ENCODE measurements around the gene LAIR2.
A peak's percentile ranks its signal among the peaks of the same experiment; 100 is the strongest.

Gene LAIR2

DNA sequence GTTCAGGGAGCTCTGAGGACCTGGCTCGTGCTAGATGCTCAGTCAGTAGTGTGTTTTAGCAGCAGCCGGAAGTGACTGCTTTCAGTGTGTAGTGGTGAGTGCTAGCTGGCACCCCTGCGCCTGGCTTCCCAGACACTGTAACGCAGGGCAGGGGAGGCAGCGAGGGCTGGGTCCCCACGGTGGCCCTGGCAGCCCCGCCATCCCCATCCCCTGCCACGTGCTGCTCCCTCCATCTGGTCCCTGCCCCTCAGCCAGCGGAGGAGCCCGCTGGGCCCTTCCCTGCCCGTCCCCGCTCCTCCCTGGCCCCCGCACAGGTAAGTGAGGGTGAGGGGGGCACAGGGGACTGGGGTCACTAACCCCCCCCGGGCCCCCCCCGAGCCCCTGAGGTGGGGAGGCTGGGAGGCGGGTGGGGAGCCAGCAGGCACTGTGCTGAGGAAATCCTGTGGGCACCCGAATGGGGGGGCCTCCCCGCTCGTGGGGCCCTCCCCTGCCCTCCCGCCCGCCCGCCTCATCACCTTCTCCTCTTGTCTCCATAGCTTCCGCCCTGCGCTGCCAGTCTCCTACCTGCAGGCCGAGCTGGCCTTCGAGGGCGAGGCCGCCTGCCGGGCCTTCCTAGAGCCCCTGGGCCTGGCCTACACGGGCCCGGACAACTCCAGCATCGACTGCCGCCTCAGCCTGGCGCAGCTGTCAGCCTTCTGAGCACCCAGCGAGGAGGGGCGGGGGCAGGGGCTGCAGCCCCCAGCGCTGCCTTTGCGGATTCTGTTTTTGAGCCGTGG, 42.2 kb upstream of the LAIR2 start:
- Histone ChIP-seq H3K4me3 (ENCODE audit: low read depth, low read length) (no peak overlapping the region), H3K27ac (no peak overlapping the region), H3K36me3 (replicated peaks) (peaks cover 65% of the 10 kb centered on the region), H3K27me3 (replicated peaks) (no peaks in the 10 kb centered on the region)
- no peak for DNase-seq
- in situ Hi-C loops (cut with HindIII; ENCODE audit: low pct_ligation_motif_present, low sequenced_read_pairs) = no loop called here
- TF ChIP-seq, protein P1, sequence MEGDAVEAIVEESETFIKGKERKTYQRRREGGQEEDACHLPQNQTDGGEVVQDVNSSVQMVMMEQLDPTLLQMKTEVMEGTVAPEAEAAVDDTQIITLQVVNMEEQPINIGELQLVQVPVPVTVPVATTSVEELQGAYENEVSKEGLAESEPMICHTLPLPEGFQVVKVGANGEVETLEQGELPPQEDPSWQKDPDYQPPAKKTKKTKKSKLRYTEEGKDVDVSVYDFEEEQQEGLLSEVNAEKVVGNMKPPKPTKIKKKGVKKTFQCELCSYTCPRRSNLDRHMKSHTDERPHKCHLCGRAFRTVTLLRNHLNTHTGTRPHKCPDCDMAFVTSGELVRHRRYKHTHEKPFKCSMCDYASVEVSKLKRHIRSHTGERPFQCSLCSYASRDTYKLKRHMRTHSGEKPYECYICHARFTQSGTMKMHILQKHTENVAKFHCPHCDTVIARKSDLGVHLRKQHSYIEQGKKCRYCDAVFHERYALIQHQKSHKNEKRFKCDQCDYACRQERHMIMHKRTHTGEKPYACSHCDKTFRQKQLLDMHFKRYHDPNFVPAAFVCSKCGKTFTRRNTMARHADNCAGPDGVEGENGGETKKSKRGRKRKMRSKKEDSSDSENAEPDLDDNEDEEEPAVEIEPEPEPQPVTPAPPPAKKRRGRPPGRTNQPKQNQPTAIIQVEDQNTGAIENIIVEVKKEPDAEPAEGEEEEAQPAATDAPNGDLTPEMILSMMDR (IDR thresholded peaks at IDR 0.05; ENCODE audit: low read depth, low read length, missing control alignments) = no peak

DNA sequence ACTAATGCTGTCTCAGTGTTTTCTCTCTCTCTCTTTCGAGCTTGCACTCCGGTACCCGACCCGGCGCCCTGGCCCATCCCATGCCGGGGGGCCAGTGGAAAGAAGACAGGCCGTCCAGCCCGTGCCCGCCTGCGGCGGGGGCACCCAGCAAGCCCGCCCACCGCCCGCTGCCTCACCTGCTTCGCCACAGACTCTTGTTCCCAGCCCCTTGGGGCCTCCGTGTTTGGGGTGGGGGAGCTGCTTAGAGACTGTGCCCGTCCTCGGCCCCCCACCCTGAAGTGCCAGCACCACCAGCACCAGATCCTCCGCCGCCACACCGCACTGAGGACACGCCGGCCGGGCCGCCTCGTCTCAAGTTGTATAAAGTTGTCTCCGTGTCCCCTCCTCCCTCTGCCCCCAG, 41.4 kb upstream of the LAIR2 start:
- Histone ChIP-seq H3K27ac (no peak overlapping the region), H3K36me3 (replicated peaks) (peaks cover 57% of the 10 kb centered on the region), H3K4me3 (ENCODE audit: low read depth, low read length) (no peak overlapping the region), H3K27me3 (replicated peaks) (no peaks in the 10 kb centered on the region)
- no peak for DNase-seq
- TF ChIP-seq, protein P1 (IDR thresholded peaks at IDR 0.05; ENCODE audit: low read depth, low read length, missing control alignments) = no peak
- in situ Hi-C loops (cut with HindIII; ENCODE audit: low pct_ligation_motif_present, low sequenced_read_pairs) = no loop called here

DNA sequence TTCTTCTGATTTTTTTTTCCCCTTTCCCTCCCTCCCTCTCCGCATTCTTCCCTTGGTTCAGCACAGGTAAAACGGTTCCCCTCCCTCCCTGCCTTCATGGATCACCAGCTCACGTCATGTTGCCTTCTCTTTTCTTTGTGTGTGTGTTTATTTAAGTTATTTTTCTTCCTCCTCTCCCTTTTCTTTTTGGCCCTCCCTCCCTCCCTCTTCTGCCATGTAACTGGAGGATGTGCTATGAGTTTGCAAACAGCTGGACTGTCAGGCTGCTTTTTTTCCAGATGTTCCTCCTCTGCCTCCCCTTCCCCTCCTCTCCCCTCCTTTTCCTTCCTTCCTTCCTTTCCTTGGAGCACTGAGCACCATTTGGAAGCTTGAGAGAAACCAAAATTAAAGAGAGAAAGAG, 41.0 kb upstream of the LAIR2 start:
- H3K4me3 ChIP-seq (ENCODE audit: low read depth, low read length) = no peak overlapping the region
- H3K27me3 ChIP-seq (replicated peaks) = no peaks in the 10 kb centered on the region
- in situ Hi-C loops (cut with HindIII; ENCODE audit: low pct_ligation_motif_present, low sequenced_read_pairs) = no loop called here
- TF ChIP-seq, protein P1 (IDR thresholded peaks at IDR 0.05; ENCODE audit: low read depth, low read length, missing control alignments) = no peak
- no peak for DNase-seq
- peaks cover 53% of the 10 kb centered on the region for H3K36me3 ChIP-seq (replicated peaks)
- no peak overlapping the region for H3K27ac ChIP-seq

DNA sequence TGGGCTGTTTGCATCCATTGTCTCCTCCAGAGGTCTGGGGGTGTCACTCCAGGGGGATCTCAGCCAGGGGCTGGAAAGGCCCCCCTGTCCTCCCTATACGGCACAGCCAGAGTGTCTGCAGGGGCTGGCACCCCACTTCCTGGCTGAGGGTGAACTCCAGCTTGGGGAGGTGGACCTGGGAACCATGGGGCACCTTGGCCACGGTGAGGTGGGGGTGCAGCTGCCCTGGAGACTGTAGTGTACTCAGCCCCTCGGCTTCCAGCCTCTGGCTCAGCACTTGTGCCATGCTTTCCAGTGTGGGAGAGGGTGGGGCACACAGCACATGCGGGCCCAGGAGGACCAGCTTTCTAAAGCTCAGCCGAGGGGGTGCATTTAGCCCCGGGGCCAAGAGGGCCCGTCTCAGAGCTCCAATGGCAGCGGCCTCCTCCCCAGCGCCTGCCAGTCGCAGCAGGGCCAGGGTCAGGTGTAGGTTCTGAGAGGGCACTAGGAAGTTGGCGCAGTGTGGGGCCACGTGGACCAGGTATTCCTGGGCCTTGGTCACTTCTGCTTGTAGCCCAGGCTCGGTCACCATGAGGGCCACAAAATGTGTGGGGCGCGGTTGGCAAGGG, 40.5 kb upstream of the LAIR2 start:
- Histone ChIP-seq H3K4me3 (ENCODE audit: low read depth, low read length) (peak overlapping the region; percentile 61), H3K27me3 (replicated peaks) (no peaks in the 10 kb centered on the region), H3K27ac (peak overlapping the region; percentile 91), H3K36me3 (replicated peaks) (peaks cover 47% of the 10 kb centered on the region)
- no peak for DNase-seq
- in situ Hi-C loops (cut with HindIII; ENCODE audit: low pct_ligation_motif_present, low sequenced_read_pairs) = no loop called here
- TF ChIP-seq, protein P1 (IDR thresholded peaks at IDR 0.05; ENCODE audit: low read depth, low read length, missing control alignments) = no peak

DNA sequence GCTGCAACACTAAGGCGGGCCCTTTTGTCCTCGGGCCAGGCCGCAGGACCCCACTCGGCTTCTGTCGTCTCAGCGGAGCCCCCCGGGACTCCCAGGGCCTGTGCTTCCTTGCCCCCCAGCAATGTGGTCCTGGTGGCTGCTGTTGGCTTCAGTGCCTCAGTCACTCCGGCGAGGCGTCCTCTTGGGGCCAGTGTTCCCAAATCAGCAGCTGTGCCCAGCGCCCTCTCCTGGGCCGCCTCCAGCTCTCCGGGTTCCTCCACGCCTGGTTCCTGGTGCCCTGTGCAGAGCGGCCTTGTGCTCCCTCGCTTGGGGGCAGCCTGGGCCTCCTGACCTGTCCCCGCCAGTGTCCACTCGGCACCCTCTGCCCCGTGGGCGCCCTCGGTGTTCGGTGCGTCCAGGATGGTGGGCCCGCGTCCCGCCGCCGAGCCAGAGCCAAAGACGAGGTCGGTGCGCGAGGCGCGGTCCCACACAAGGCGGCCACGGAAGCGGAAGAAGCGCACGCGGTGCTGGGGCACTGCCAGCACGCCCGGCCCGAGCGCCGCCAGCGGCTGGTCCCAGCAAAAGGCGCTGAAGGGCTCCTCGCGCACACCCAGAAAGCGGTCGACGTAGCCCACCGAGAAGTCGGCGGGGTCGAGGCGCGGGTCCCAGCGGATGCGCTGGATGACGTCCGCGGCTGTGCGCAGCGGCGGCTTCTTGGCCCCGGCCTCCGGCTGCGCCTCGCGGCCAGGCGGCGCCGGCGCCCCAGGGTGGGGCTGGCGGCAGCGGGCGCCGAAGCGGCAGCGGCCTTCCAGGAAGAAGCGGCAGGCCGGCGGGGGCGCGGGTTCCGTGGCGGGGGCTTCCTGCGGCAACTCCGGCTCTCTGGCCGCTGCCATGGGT, 39.7 kb upstream of the LAIR2 start:
- Histone ChIP-seq H3K27ac (peak overlapping the region; percentile 91), H3K27me3 (replicated peaks) (no peaks in the 10 kb centered on the region), H3K4me3 (ENCODE audit: low read depth, low read length) (peak overlapping the region; percentile 61), H3K36me3 (replicated peaks) (peaks cover 40% of the 10 kb centered on the region)
- in situ Hi-C loops (cut with HindIII; ENCODE audit: low pct_ligation_motif_present, low sequenced_read_pairs) = no loop called here
- TF ChIP-seq, protein P1 (IDR thresholded peaks at IDR 0.05; ENCODE audit: low read depth, low read length, missing control alignments) = peak; percentile 52
- DNase-seq = peak; percentile 36

All from brain microvascular endothelial cell (primary cell).